ENCODE measurements around the gene ZBTB16. TPM values are rescaled to one million over a fixed set of nuclear protein-coding genes. Genes with fewer than 3 reads are reported as not detected.

ZBTB16 gene
- total RNA-seq, 1 experiment from 2014 or later, result 70.4 TPM

DNA sequence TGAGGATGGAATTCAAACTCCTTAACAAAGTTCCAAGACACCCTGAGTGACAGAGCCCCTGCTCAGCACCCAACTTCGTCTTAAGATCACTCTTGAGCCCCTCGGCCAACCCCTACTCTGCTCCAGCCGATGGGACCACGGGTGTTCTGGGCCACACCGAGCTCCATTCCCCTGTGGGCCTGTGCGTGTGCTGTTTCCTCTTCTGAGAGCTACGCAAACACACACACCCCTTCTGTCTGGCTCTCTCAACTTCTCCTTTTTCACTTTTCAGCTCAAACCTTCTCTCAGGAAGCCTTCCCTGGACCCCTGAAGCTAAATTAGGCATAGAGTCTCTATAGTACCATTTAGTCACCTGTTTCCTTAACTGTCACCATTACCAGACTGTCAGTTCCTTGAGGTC lies 199.2 kb downstream of the ZBTB16 start:
- H3K27me3 Mint-ChIP-seq (ENCODE audit: insufficient read depth, unreplicated experiment), result no peaks in the 10 kb centered on the region
- TF ChIP-seq, protein P1, sequence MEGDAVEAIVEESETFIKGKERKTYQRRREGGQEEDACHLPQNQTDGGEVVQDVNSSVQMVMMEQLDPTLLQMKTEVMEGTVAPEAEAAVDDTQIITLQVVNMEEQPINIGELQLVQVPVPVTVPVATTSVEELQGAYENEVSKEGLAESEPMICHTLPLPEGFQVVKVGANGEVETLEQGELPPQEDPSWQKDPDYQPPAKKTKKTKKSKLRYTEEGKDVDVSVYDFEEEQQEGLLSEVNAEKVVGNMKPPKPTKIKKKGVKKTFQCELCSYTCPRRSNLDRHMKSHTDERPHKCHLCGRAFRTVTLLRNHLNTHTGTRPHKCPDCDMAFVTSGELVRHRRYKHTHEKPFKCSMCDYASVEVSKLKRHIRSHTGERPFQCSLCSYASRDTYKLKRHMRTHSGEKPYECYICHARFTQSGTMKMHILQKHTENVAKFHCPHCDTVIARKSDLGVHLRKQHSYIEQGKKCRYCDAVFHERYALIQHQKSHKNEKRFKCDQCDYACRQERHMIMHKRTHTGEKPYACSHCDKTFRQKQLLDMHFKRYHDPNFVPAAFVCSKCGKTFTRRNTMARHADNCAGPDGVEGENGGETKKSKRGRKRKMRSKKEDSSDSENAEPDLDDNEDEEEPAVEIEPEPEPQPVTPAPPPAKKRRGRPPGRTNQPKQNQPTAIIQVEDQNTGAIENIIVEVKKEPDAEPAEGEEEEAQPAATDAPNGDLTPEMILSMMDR (IDR thresholded peaks at IDR 0.05; ENCODE audit: unreplicated experiment), result no peak
- peak overlapping the region; percentile 26 for H3K4me3 Mint-ChIP-seq (ENCODE audit: unreplicated experiment)
- H3K36me3 Mint-ChIP-seq (ENCODE audit: insufficient read depth, unreplicated experiment), result no peaks in the 10 kb centered on the region
- intact Hi-C loops (cut with micrococcal nuclease), result no loop called here
- no peak for DNase-seq (ENCODE audit: unreplicated experiment)
- H3K9me3 Mint-ChIP-seq (ENCODE audit: unreplicated experiment), result no peaks in the 10 kb centered on the region
- ChIA-PET CTCF (interaction anchor here (0.5 to 3.9 kb wide), 7 partner anchors 10 to 264 kb away, joined by 3 to 16 read pairs (median 4); no protein-coding TSS in a partner anchor), POLR2A (interaction anchor here (0.7 to 1.8 kb wide), 11 partner anchors 9 to 265 kb away, joined by 3 to 11 read pairs (median 3); partner anchors contain the start of gene ZBTB16)
- peaks cover 34% of the 10 kb centered on the region for H3K4me1 Mint-ChIP-seq (ENCODE audit: insufficient read depth, unreplicated experiment)
- H3K27ac Mint-ChIP-seq (ENCODE audit: low read depth, unreplicated experiment), result peak overlapping the region; percentile 89
- no TSS peak for BruUV-seq (replicated peaks)

DNA sequence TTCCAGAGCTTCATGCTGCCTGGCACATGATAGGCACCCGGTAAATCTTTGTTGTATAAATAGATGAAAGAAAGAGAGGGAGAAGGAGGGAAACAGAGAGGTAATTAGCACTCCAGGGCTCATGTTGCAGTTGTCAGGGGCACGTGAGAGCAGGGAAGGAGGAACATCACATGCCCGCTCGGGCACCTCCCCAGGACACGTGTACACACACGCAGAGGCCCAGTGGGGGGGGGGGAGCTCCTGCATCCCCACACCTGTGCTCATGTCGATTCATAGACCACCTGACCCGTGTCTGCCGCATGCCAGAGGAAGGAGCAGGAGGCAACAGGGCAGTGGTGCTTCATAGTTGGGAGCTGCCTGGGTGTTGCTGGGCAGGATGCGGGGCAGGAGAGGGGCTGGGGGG lies 199.6 kb downstream of the ZBTB16 start:
- Mint-ChIP-seq H3K27ac (ENCODE audit: low read depth, unreplicated experiment) (peak overlapping the region; percentile 89), H3K36me3 (ENCODE audit: insufficient read depth, unreplicated experiment) (no peaks in the 10 kb centered on the region), H3K9me3 (ENCODE audit: unreplicated experiment) (no peaks in the 10 kb centered on the region), H3K4me1 (ENCODE audit: insufficient read depth, unreplicated experiment) (peaks cover 34% of the 10 kb centered on the region), H3K27me3 (ENCODE audit: insufficient read depth, unreplicated experiment) (no peaks in the 10 kb centered on the region), H3K4me3 (ENCODE audit: unreplicated experiment) (peak overlapping the region; percentile 26)
- TF ChIP-seq, protein P1 (IDR thresholded peaks at IDR 0.05; ENCODE audit: unreplicated experiment), result no peak
- no TSS peak for BruUV-seq (replicated peaks)
- intact Hi-C loops (cut with micrococcal nuclease), result no loop called here
- CTCF ChIA-PET, result interaction anchor here (0.5 to 5.3 kb wide), 7 partner anchors 79 to 264 kb away, joined by 3 to 48 read pairs (median 6); partner anchors contain the start of gene ZBTB16
- DNase-seq (ENCODE audit: unreplicated experiment), result peak; percentile 29
- POLR2A ChIA-PET, result interaction anchor here (0.7 to 3.4 kb wide), 12 partner anchors 9 to 265 kb away, joined by 3 to 13 read pairs (median 4); partner anchors contain the start of gene ZBTB16

DNA sequence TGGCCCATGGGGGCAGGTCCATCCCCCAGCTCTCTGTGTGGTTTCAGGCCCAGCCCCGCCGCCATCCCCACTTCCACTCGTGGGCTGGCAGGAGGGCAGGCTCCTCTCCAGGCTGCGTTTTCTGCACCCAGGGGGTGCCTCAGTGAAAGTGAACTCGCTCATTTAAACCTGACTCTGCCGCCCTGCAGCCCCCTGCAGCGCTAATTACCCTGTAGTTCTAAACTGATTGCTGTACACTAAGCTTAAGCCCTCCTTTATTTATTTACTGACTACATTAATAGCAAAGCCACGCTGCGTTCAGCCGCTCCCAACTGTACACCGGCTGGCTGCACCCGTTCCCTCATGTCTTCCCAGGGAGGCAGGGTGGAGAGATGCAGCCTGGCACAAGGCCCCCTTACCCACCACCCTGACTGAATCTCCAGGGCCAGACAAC lies 200.1 kb downstream of the ZBTB16 start:
- no peak for DNase-seq (ENCODE audit: unreplicated experiment)
- Mint-ChIP-seq H3K27me3 (ENCODE audit: insufficient read depth, unreplicated experiment) (no peaks in the 10 kb centered on the region), H3K27ac (ENCODE audit: low read depth, unreplicated experiment) (peak overlapping the region; percentile 89), H3K9me3 (ENCODE audit: unreplicated experiment) (no peaks in the 10 kb centered on the region), H3K36me3 (ENCODE audit: insufficient read depth, unreplicated experiment) (no peaks in the 10 kb centered on the region), H3K4me1 (ENCODE audit: insufficient read depth, unreplicated experiment) (peaks cover 34% of the 10 kb centered on the region), H3K4me3 (ENCODE audit: unreplicated experiment) (no peak overlapping the region)
- POLR2A ChIA-PET, result interaction anchor here (0.9 to 3.4 kb wide), 14 partner anchors 9 to 265 kb away, joined by 3 to 13 read pairs (median 4); partner anchors contain the start of gene ZBTB16
- BruUV-seq (replicated peaks), result no TSS peak
- CTCF ChIA-PET, result interaction anchor here (0.5 to 7.7 kb wide), 11 partner anchors 16 to 371 kb away, joined by 3 to 82 read pairs (median 6); partner anchors contain the start of gene ZBTB16
- intact Hi-C loops (cut with micrococcal nuclease), result no loop called here
- TF ChIP-seq, protein P1 (IDR thresholded peaks at IDR 0.05; ENCODE audit: unreplicated experiment), result no peak

DNA sequence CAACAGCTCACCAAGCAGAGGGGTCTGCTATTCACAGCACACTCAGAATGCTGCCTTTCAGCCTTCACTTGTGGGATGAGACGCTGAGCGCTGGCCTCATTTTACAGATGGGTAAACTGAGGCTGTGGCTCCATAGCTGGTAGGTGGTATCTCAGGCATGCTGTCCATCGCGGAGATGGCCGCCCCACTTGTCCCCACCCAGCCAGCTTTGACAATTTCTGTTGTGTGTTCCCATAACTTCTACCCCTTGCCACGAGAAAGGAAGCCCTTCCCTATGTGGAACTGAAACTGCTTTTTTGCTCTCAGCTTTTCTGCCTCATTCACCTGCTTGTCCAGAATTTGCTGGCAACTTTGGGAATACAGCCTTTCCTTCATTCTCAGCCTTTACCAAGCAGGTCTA lies 200.6 kb downstream of the ZBTB16 start:
- Mint-ChIP-seq H3K36me3 (ENCODE audit: insufficient read depth, unreplicated experiment) (no peaks in the 10 kb centered on the region), H3K4me3 (ENCODE audit: unreplicated experiment) (no peak overlapping the region), H3K27me3 (ENCODE audit: insufficient read depth, unreplicated experiment) (no peaks in the 10 kb centered on the region), H3K9me3 (ENCODE audit: unreplicated experiment) (no peaks in the 10 kb centered on the region), H3K4me1 (ENCODE audit: insufficient read depth, unreplicated experiment) (peaks cover 34% of the 10 kb centered on the region), H3K27ac (ENCODE audit: low read depth, unreplicated experiment) (peak overlapping the region; percentile 89)
- CTCF ChIA-PET, result interaction anchor here (0.5 to 7.7 kb wide), 25 partner anchors 10 to 372 kb away, joined by 3 to 82 read pairs (median 6); partner anchors contain the start of gene ZBTB16
- POLR2A ChIA-PET, result interaction anchor here (0.7 to 3.4 kb wide), 15 partner anchors 9 to 363 kb away, joined by 3 to 13 read pairs (median 4); partner anchors contain the start of gene ZBTB16
- TF ChIP-seq, protein P1 (IDR thresholded peaks at IDR 0.05; ENCODE audit: unreplicated experiment), result no peak
- no peak for DNase-seq (ENCODE audit: unreplicated experiment)
- BruUV-seq (replicated peaks), result no TSS peak
- intact Hi-C loops (cut with micrococcal nuclease), result loop anchor here (2.0 to 5.0 kb wide), 2 partner anchors 63 to 363 kb away; no protein-coding TSS in a partner anchor
